ENCODE measurements around the gene STX7. TPM values are rescaled to one million over a fixed set of nuclear protein-coding genes. Genes with fewer than 3 reads are reported as not detected.
A peak's percentile ranks its signal among the peaks of the same experiment; 100 is the strongest.

Gene STX7
- total and polyA plus RNA-seq, 3 donors from 2014 or later, result 12.7 to 18.8 (median 16.2) TPM

- intact Hi-C loops (cut with DNase I; ENCODE audit: low total_unique reads), result no loop called here
- WGBS, 2 donors, result 89 to 95% methylated on average over 2 of the region's 2 CpGs
- no peak overlapping the region for H3K4me3 ChIP-seq
- DNase-seq, result no peak
- no peaks in the 10 kb centered on the region for H3K9me3 ChIP-seq
- H3K4me1 ChIP-seq, result no peaks in the 10 kb centered on the region
- TF ChIP-seq CTCF (IDR thresholded peaks at IDR 0.05), result no peak
- TF ChIP-seq POLR2A (IDR thresholded peaks at IDR 0.05), result no peak
- H3K36me3 ChIP-seq (ENCODE audit: low read depth, missing control alignments), result no peaks in the 10 kb centered on the region
- H3K27ac ChIP-seq, result no peak overlapping the region
- H3K27me3 ChIP-seq, result no peaks in the 10 kb centered on the region
Observed at GRCh38 chr6:132494954-132495353, 18.0 kb downstream of the STX7 start.

- H3K9me3 ChIP-seq, result no peaks in the 10 kb centered on the region
- WGBS, 2 donors, result 89 to 91% methylated on average over 1 of the region's 1 CpG
- intact Hi-C loops (cut with DNase I; ENCODE audit: low total_unique reads), result no loop called here
- DNase-seq, result no peak
- no peak for TF ChIP-seq POLR2A (IDR thresholded peaks at IDR 0.05)
- no peak for TF ChIP-seq CTCF (IDR thresholded peaks at IDR 0.05)
- H3K27ac ChIP-seq, result no peak overlapping the region
- H3K4me1 ChIP-seq, result no peaks in the 10 kb centered on the region
- no peaks in the 10 kb centered on the region for H3K27me3 ChIP-seq
- H3K36me3 ChIP-seq (ENCODE audit: low read depth, missing control alignments), result no peaks in the 10 kb centered on the region
- no peak overlapping the region for H3K4me3 ChIP-seq
Observed at GRCh38 chr6:132491881-132492280, 21.0 kb downstream of the STX7 start.

DNA sequence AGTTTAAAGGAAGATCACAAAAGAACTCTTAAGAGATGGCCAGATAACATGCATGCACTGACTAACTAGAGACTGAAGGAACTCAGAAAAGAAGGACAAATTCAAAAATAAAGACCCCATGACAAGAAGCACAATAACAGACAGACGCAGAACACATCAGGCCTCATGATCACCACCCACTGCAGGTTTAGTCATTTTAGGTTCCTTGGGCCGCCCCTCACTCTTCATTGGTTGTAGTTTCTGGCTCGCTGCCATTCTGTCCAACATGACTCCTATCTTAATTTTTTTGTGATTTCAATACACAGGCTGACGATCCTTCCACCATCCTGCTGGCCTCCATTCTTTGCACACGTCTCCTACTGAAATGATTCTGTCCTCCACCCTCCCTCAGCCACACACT, 21.6 kb downstream of the STX7 start:
- Histone ChIP-seq H3K27me3 (no peaks in the 10 kb centered on the region), H3K27ac (no peak overlapping the region), H3K36me3 (ENCODE audit: low read depth, missing control alignments) (no peaks in the 10 kb centered on the region), H3K4me3 (no peak overlapping the region), H3K4me1 (no peaks in the 10 kb centered on the region), H3K9me3 (no peaks in the 10 kb centered on the region)
- intact Hi-C loops (cut with DNase I; ENCODE audit: low total_unique reads), result no loop called here
- WGBS, 2 donors, result 84 to 86% methylated on average over 5 of the region's 5 CpGs
- DNase-seq, result no peak
- TF ChIP-seq POLR2A (IDR thresholded peaks at IDR 0.05) (no peak), CTCF (IDR thresholded peaks at IDR 0.05) (no peak)

DNA sequence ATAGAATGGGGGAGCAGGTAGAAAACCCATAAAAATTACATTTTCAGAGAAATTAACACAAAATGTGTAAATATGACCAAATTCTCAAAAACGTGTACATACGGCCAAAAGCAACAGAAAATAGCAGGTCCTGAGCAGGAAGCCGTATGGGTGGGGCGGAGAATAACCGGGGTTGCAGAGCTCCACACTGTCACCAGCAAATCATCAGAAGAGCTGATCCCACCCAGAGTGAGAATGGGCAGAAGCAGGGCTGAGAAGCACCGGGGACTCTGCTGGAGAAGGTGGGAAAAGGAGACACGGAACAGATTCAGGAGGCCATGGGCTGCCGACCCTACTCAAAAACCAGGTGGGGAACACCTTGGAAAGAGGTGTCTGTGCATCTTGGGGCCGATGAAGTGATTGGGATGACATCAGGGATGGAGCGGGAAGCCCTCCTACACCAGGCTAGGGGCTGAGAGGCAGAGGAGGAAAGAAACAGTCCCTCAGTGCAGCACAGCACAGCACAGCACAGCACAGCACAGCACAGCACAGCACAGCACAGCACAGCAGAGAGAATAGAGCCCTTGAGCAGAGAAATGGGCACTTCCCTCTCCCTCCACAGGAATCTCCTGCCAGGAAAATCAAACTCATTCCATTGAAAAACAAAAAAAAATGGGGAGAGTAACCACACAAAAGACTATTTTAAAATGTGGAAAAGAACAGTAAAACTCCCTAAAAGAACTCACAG, 22.3 kb downstream of the STX7 start:
- Histone ChIP-seq H3K36me3 (ENCODE audit: low read depth, missing control alignments) (no peaks in the 10 kb centered on the region), H3K4me1 (no peaks in the 10 kb centered on the region), H3K27ac (peak overlapping the region in 1 of 2 donors; percentile 12), H3K27me3 (no peaks in the 10 kb centered on the region), H3K4me3 (no peak overlapping the region), H3K9me3 (no peaks in the 10 kb centered on the region)
- 78 to 79% methylated on average over 10 of the region's 10 CpGs for WGBS, 2 donors
- TF ChIP-seq CTCF (IDR thresholded peaks at IDR 0.05) (no peak), POLR2A (IDR thresholded peaks at IDR 0.05) (no peak)
- no peak for DNase-seq
- intact Hi-C loops (cut with DNase I; ENCODE audit: low total_unique reads), result no loop called here

GRCh38 chr6:132490024-132490423, 22.9 kb downstream of the STX7 start:
- Histone ChIP-seq H3K27ac (peak overlapping the region in 1 of 2 donors; percentile 12), H3K36me3 (ENCODE audit: low read depth, missing control alignments) (no peaks in the 10 kb centered on the region), H3K9me3 (no peaks in the 10 kb centered on the region), H3K4me1 (no peaks in the 10 kb centered on the region), H3K4me3 (no peak overlapping the region), H3K27me3 (no peaks in the 10 kb centered on the region)
- TF ChIP-seq CTCF (IDR thresholded peaks at IDR 0.05), result no peak
- intact Hi-C loops (cut with DNase I; ENCODE audit: low total_unique reads), result no loop called here
- 80 to 82% methylated on average over 6 of the region's 6 CpGs for WGBS, 2 donors
- no peak for DNase-seq

Measured in testis (tissue), 3 donors.